Esophagus squamous epithelium (tissue), 5 donors: Measurements from ENCODE around the gene KLK6. TPM values are rescaled to one million over a fixed set of nuclear protein-coding genes. Genes with fewer than 3 reads are reported as not detected.

Experiments used
- DNase-seq: peaks from one replicate; lab custom pipeline; 2025; lab: John Stamatoyannopoulos, UW
- H3K27ac ChIP-seq, 4 donors: fragments of 200-600 bp; sonication (generic); one replicate each; pipeline ENCODE4 v1.5.1; 2016 to 2019; ENCODE audit warnings: mild to moderate bottlenecking in 1 of 4
- H3K27me3 ChIP-seq, 4 donors: fragments of 200-600 bp; sonication (generic); 1 replicate in 3 of 4; 2 replicates in 1 of 4; pipeline versions ENCODE4 v1.5.1 to v1.6.0; 2017 to 2021; ENCODE audit warnings: antibody characterized with exemption in 1 of 4
- H3K36me3 ChIP-seq, 3 donors: fragments of 200-600 bp; sonication (generic); one replicate each; pipeline ENCODE4 v1.5.1; 2016 to 2019
- H3K4me1 ChIP-seq, 3 donors: fragments of 200-600 bp; sonication (generic); one replicate each; pipeline ENCODE4 v1.5.1; 2017 to 2019
- H3K4me3 ChIP-seq, 4 donors: fragments of 200-600 bp; sonication (generic); 1 replicate in 3 of 4; 2 replicates in 1 of 4; pipeline ENCODE4 v1.5.1; 2016 to 2019; ENCODE audit warnings: mild to moderate bottlenecking in 2 of 4, moderate library complexity in 1 of 4
- H3K9me3 ChIP-seq, 3 donors: fragments of 200-600 bp; sonication (generic); one replicate each; pipeline ENCODE4 v1.5.1; 2016 to 2019
- POLR2A ChIP-seq, 4 donors: fragments of 450-650 bp; IDR thresholded peaks; one replicate each; pipeline ENCODE4 v1.6.1; 2017; ENCODE audit warnings: antibody characterized with exemption in 4 of 4, mild to moderate bottlenecking in 4 of 4, moderate library complexity in 3 of 4
- WGBS, 2 donors: methylation state at CpG; one replicate each; pipeline ENCODE4 v1.1.5; 2018; 5-methylcytosine and 5-hydroxymethylcytosine counted together
- intact Hi-C: fragments of 100-400 bp; cut with DNase I; formaldehyde crosslinking; loops from one replicate; pipeline ENCODE4 v1.15.0; 2022
- total RNA-seq, 4 donors: library from RNA; depleted of rRNA; stranded (reverse); fragments of >200 nt; gene quantifications; one replicate each; pipeline ENCODE4 v1.1.0, GENCODE V29; 2016
- TF ChIP-seq, protein P1 (sequence below), 6 experiments: fragments of 450-650 bp in 4 of 6; fragments of 200-600 bp in 2 of 6; sonication (generic) in 2 of 6; IDR thresholded peaks; one replicate each; pipeline ENCODE4 v1.5.1; 2016 to 2019; ENCODE audit warnings: antibody characterized with exemption in 6 of 6, mild to moderate bottlenecking in 4 of 6, moderate library complexity in 4 of 6
- donor health status: DM: yes; HTN: yes; CAD: no.

KLK6 gene
- total RNA-seq, 4 donors from 2014 or later = 6.1 to 160 (median 102) TPM

DNA sequence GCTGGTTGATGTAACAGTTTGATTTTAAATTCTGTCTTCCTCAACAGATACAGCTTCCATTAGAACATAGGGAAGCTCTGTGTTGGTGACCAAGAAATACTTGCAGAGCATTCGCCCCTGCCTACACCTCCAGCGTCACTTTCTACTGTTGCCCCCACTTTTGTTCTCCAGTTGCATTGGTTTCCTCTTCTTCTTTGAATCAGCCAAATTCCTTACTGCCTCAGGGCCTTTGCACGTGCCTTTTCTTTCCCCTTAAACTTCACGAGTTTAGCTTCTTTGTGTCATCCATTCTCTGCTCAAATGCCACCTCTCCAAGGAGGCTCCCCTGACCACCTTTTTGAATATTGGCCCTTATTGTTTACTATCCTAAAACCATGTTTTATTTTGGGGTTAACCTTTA, 22.3 kb downstream of the KLK6 start:
- 67 to 72% methylated on average over 4 of the region's 4 CpGs for WGBS, 2 donors
- no peak for DNase-seq
- H3K4me1 ChIP-seq = peaks cover 0 to 18% (median 0%) of the 10 kb centered on the region in 3 donors
- TF ChIP-seq POLR2A (IDR thresholded peaks at IDR 0.05) = no peak
- TF ChIP-seq, protein P1, sequence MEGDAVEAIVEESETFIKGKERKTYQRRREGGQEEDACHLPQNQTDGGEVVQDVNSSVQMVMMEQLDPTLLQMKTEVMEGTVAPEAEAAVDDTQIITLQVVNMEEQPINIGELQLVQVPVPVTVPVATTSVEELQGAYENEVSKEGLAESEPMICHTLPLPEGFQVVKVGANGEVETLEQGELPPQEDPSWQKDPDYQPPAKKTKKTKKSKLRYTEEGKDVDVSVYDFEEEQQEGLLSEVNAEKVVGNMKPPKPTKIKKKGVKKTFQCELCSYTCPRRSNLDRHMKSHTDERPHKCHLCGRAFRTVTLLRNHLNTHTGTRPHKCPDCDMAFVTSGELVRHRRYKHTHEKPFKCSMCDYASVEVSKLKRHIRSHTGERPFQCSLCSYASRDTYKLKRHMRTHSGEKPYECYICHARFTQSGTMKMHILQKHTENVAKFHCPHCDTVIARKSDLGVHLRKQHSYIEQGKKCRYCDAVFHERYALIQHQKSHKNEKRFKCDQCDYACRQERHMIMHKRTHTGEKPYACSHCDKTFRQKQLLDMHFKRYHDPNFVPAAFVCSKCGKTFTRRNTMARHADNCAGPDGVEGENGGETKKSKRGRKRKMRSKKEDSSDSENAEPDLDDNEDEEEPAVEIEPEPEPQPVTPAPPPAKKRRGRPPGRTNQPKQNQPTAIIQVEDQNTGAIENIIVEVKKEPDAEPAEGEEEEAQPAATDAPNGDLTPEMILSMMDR (IDR thresholded peaks at IDR 0.05) = no peak
- no peak overlapping the region for H3K4me3 ChIP-seq
- H3K9me3 ChIP-seq = no peaks in the 10 kb centered on the region
- H3K36me3 ChIP-seq = no peaks in the 10 kb centered on the region
- intact Hi-C loops = no loop called here
- no peak overlapping the region for H3K27ac ChIP-seq
- H3K27me3 ChIP-seq = peaks cover 0 to 11% (median 0%) of the 10 kb centered on the region in 4 donors

DNA sequence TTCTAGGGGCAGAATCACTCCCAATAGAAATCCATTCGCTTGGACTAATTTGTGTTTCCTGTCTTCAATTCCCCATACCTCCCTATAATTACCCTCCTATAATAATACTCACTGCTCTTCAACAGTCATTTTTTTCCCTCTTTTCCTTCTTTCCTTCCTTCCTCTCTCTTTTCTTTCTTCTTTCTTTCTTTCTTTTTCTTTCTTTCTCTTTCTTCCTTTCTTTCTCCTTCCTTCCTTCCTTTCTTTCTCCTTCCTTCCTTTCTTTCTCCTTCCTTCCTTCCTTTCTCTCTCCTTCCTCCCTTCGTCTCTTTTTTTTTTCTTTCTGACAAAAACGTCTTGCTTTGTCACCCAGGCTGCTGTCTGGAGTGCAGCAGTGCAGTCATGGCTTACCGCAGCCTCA, 24.6 kb downstream of the KLK6 start:
- intact Hi-C loops = no loop called here
- peaks cover 0 to 6% (median 0%) of the 10 kb centered on the region in 4 donors for H3K27me3 ChIP-seq
- H3K36me3 ChIP-seq = no peaks in the 10 kb centered on the region
- peaks cover 0 to 8% (median 0%) of the 10 kb centered on the region in 3 donors for H3K4me1 ChIP-seq
- DNase-seq = no peak
- H3K9me3 ChIP-seq = no peaks in the 10 kb centered on the region
- 79 to 85% methylated on average over 3 to 4 of the region's 4 CpGs for WGBS, 2 donors
- no peak overlapping the region for H3K27ac ChIP-seq
- no peak overlapping the region for H3K4me3 ChIP-seq
- TF ChIP-seq POLR2A (IDR thresholded peaks at IDR 0.05) = no peak
- TF ChIP-seq, protein P1 (IDR thresholded peaks at IDR 0.05) = no peak

DNA sequence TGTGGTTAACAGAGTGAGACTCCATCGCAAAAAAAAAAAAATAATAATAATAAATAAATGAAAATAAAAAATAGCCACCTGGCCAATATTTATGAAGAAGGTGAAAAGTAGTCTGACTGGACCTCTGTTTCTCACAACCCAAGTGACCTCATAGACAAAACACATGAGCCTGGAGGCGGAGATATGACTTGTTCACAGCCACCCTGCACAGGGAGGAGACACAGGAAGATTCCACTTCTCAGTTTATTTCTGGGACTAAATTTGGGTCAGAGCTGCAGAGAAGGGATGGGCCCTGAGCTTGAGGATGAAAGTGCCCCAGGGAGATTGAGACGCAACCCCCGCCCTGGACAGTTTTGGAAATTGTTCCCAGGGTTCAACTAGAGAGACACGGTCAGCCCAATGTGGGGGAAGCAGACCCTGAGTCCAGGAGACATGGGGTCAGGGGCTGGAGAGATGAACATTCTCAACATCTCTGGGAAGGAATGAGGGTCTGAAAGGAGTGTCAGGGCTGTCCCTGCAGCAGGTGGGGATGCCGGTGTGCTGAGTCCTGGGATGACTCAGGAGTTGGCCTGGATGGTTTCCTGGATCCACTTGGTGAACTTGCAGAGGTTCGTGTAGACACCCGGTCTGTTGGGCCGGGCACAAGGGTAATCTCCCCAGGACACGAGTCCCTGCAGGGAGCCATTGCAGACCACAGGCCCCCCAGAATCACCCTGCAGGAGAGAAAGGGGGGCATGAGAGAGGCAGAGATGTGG, 26.1 kb downstream of the KLK6 start:
- H3K4me1 ChIP-seq = peaks cover 0 to 8% (median 0%) of the 10 kb centered on the region in 3 donors
- 73 to 81% methylated on average over 5 of the region's 10 CpGs for WGBS, 2 donors
- no peaks in the 10 kb centered on the region for H3K36me3 ChIP-seq
- intact Hi-C loops = no loop called here
- peaks cover 0 to 5% (median 0%) of the 10 kb centered on the region in 4 donors for H3K27me3 ChIP-seq
- TF ChIP-seq POLR2A (IDR thresholded peaks at IDR 0.05) = no peak
- TF ChIP-seq, protein P1 (IDR thresholded peaks at IDR 0.05) = no peak
- peak overlapping the region in 2 of 4 donors; percentile 49 to 58 for H3K27ac ChIP-seq
- no peak for DNase-seq
- no peak overlapping the region for H3K4me3 ChIP-seq
- H3K9me3 ChIP-seq = peaks cover 0 to 4% (median 0%) of the 10 kb centered on the region in 3 donors

GRCh38 chr19:50939596-50939995, 29.8 kb downstream of the KLK6 start:
- Histone ChIP-seq H3K4me1 (peaks cover 0 to 24% (median 0%) of the 10 kb centered on the region in 3 donors), H3K4me3 (no peak overlapping the region), H3K27me3 (peaks cover 0 to 5% (median 0%) of the 10 kb centered on the region in 4 donors), H3K9me3 (peaks cover 0 to 4% (median 0%) of the 10 kb centered on the region in 3 donors), H3K36me3 (no peaks in the 10 kb centered on the region), H3K27ac (no peak overlapping the region)
- 62 to 66% methylated on average over 2 of the region's 2 CpGs for WGBS, 2 donors
- TF ChIP-seq, protein P1 (IDR thresholded peaks at IDR 0.05) = no peak
- TF ChIP-seq POLR2A (IDR thresholded peaks at IDR 0.05) = no peak
- DNase-seq = no peak
- intact Hi-C loops = no loop called here

- no peak for TF ChIP-seq POLR2A (IDR thresholded peaks at IDR 0.05)
- TF ChIP-seq, protein P1 (IDR thresholded peaks at IDR 0.05) = no peak
- Histone ChIP-seq H3K9me3 (no peaks in the 10 kb centered on the region), H3K4me3 (no peak overlapping the region), H3K27me3 (peaks cover 0 to 35% (median 0%) of the 10 kb centered on the region in 4 donors), H3K4me1 (peaks cover 0 to 65% (median 3%) of the 10 kb centered on the region in 3 donors), H3K27ac (peak overlapping the region; percentile 64 to 89 (median 83)), H3K36me3 (no peaks in the 10 kb centered on the region)
- 24 to 44% methylated on average over 8 of the region's 8 CpGs for WGBS, 2 donors
- intact Hi-C loops = loop anchor here (5.0 kb wide), 1 partner anchor 84 kb away; the partner anchor contains the start of gene KLK10
- no peak for DNase-seq
Observed at GRCh38 chr19:50933640-50934039, 35.8 kb downstream of the KLK6 start.
